ENCODE measurements around the gene MYO18B.

The MYO18B gene

GRCh38 chr22:25714739-25715138 lies 27.2 kb upstream of the MYO18B start:
- no peak for DNase-seq

DNA sequence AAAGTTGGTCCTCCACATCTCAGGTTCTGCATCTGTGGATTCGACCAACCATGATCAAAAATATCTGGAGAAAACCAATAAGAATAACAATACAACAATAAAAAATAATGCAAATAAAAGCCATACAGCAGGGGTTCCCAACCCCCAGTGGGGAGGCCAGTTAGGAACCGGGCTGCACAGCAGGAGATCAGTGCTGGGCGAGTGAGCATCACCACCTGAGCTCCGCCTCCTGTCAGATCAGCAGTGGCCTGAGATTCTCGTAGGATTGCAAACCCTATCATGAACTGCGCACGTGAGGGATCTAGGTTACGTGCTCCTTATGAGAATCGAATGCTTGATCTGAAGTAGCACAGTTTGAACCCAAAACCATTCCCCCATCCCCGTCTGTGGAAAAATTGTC lies 25.4 kb upstream of the MYO18B start:
- DNase-seq, result no peak

DNA sequence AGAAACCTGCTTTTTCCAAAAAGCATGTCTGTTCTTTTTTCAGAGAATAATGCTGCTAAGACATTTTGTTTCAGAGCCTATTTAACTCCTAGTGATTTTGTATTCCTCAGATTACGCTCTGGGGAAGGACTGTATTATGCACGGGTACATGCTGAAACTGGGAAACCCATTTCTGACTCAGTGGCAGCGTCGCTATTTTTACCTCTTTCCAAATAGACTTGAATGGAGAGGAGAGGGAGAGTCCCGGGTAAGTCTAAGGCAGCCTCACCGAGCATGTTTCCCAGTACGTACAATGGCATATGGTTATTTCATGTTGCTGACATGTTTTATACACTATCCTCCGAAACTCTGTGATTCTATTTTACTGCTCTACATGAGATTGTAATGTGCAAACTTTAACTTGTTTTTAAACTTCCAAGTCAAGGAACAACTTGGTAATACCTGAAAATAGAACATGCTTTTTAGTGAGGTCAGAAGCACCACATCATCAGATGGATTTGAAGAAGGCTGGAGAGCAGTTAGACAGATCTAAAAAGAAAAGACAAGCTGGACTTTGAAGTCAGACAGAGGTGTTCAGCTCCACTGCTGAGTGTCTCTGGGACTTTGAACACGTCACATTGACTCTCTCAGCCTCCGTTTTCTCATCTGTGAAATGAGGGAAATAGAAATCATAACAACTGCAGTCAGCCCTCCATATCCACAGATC lies 23.7 kb upstream of the MYO18B start:
- DNase-seq, result no peak

DNA sequence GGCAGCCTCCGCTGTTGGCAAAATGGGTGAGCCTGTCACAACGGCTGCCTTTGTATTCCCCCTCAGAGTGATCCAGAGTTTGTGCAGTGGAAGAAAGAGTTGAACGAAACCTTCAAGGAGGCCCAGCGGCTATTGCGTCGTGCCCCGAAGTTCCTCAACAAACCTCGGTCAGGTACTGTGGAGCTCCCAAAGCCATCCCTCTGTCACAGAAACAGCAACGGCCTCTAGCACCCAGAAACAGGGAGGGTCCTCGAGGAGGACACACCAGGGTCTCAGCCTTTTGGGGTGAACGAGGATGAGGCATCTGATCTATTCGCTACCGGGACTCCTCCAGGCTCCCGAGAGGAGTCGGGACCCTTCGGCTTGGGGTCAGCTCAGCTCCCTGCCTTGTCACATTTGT lies 19.8 kb upstream of the MYO18B start:
- no peak for DNase-seq

DNA sequence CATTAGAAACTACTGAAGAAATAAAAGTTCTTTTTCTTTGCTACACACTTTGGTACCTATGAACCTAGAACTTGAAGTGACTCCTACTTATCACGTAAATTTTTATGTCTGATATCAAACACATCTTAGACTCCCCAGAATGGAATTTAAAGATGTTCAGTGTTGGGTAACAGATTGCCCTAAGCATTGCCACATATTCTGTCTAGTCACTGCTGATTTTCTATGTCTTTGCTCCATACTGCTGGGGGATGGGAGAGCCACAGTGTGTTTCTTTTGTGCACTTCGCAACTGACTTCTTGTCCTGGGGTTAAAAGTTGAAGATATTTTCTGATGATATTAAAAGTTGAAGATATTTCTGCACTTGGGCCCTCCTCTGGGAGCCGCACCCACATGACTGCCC lies 19.4 kb upstream of the MYO18B start:
- no peak for DNase-seq

DNA sequence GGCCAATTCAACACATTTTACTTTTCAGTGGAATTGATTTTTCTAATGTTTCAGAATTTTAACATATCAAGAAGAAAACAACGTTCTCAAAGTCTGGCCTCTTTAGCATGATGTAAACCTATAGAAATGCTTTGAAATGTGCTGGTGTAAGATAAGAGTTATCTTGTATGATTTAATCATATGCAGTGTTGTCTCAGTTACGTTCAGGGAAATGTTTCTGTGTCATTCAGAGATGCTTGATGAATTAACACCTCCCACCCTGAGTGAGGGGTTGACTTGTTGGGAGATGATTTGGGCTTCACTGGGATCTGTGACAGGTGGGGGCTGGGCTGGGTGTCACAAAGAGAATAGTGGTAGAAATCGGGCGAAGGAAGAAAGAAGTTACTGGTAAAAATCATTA lies 15.7 kb upstream of the MYO18B start:
- DNase-seq, result no peak

GRCh38 chr22:25728071-25728470 lies 13.9 kb upstream of the MYO18B start:
- no peak for DNase-seq

DNA sequence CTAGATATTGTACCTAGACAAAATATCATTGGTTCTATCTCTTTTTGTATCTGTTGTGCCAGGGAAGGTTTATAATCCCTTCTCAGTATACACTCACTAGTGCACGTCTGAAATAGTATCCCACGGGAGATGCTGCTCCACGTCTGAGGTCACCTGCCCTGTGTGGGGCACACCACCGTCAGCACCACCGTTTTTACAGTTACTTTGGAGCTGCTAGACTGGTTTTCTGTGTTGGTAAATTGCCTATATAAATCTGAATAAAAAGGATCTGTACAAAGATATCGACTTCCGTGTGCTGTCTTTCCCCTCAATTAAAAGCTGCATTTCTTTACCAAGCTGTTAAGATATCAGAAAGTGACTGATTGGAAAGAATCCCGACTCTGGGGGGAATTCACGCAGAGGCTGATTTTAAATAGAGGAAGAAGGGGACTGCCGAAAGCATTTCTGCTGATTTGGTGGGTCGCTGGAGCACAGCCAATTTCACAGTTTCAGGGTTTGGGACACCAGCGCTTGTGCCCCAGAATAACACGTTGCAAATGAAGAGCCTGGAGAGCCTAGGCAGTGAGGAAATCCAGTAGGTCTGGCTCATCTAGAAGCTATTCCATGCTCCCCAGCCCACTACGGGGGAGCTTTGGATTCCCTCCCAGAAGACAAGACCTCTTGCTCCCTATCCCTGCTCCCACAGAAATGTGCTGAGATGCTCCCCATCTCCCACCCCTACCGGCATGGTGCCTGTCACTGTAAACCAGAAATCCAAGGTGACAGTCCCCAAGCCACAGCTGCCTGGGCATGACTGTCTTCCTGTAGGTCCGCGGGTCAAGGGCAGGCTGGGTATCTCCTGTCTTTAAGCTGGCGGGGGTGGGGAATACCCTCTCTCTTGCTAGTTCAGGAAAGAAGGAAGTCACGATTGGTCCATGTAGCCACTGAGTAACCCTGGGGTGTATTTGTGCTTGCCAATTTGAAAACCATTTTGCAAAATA lies 12.7 kb upstream of the MYO18B start:
- no peak for DNase-seq

DNA sequence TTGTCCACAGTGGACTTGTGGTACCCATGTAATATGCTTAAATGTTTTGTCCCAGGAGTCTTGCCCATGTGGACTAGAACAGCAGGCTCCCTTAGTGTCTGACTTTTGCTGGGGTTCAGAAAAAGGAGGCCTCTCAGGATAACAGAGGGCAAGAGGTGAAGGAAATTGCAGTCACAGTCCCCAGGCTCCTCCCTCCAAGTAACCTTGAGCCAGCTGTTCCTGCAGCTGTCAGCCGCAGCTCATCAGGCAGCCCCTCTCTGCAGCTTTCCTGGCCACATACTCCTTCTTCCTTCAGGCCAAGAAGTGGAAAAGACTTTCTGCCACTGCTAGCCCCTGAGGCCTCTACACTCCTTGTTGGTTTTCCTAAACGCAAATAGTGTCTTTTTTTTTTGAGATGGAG lies 6.3 kb upstream of the MYO18B start:
- no peak for DNase-seq

- peak in 1 of 2 experiments; percentile 16 for DNase-seq
Measured at GRCh38 chr22:25736378-25737011, 5.5 kb upstream of the MYO18B start.

- no peak for DNase-seq
Measured at GRCh38 chr22:25739659-25740344, 2.2 kb upstream of the MYO18B start.

- no peak for DNase-seq
Measured at GRCh38 chr22:25742918-25743708, 1.1 kb downstream of the MYO18B start.

- no peak for DNase-seq
Measured at GRCh38 chr22:25744694-25745093, 2.7 kb downstream of the MYO18B start.

GRCh38 chr22:25745341-25746011 lies 3.5 kb downstream of the MYO18B start:
- DNase-seq, result no peak

DNA sequence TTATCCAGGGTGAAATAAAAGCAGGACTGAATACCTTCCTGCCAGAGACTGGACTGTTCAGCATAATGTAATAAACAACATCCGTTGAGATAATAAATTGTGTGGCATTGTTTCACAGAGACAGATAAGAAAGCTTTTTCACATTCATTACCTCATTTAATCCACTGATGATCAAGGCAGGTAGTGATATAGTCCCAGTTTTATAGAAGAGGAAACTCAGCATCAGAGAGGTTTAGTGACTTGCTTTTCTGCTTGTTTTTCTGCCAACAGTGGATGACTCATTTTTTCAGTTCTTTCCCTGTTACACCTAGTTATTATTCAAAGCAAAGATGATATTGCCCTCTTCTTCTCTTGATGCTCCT lies 4.0 kb downstream of the MYO18B start:
- DNase-seq, result no peak

DNA sequence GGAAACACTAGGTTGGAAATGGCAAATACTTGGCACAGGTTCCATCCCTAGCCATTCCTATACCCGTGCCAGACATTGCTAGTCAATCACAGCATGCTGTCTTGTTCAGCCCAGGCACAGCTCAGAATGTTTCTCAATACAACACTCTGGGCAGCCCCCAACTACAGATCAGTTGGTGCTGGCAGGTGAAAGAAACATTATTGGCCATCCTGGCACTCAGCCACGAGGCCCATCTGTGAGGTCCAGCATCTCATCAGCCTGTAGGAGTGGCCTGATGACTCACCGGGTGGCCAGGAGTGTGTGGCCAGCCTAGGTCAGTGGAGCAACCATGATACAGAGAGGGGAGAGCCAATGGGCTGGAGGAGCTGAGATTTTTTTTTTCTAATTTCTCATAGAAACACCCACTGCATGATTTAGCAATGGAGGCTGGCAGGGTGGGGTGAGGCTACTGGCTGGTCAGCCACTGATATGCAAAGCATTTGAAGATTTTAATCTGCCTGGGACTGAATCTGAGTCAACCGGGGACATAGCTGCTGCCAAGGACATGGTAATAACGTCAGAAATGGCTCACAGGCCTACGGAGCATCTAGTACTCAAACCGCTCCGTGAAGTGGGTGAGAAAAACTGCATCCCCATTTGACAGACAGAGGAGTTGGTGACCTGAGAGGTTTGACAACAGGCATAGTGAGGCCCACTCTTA lies 5.4 kb downstream of the MYO18B start:
- no peak for DNase-seq

DNA sequence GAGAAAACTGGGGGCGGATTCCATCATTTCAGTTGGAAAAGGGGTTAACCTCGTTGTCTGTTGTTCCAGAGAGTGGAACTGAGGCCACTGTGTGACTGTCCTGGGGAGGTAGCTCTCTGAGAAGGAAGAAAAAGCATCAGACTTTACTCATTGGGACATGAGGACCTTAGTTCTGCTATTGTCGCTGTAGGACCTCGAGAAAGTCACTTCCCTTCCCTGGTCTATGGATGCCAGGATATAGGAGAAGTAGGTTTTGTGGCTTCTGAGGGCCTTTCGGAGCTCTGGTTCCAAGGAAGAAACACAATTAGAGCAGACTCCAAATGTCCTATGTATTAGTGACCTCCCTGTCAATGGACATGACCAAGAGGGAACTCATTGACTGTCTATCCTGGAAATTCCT lies 6.2 kb downstream of the MYO18B start:
- no peak for DNase-seq

DNA sequence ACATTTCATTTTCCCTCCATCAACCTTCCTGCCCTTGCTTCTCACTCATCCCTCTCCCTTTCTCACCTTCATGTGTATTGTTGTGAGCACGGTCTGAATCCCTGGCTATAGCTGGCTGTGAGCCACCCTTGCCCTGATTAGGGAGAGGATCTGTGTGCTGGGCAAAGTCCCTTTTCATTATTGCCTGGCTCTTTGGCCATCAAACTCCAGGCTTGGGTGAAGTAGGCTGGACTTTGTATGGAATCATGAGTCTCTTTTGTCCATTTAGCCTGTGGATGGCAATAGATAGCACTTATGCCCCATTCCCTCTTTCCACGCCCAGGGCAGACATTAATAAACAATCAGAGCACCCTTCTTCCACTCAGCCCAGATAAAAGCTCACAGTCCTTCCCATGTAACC lies 6.7 kb downstream of the MYO18B start:
- no peak for DNase-seq

- DNase-seq, result no peak
Measured at GRCh38 chr22:25749420-25750169, 7.6 kb downstream of the MYO18B start.

DNA sequence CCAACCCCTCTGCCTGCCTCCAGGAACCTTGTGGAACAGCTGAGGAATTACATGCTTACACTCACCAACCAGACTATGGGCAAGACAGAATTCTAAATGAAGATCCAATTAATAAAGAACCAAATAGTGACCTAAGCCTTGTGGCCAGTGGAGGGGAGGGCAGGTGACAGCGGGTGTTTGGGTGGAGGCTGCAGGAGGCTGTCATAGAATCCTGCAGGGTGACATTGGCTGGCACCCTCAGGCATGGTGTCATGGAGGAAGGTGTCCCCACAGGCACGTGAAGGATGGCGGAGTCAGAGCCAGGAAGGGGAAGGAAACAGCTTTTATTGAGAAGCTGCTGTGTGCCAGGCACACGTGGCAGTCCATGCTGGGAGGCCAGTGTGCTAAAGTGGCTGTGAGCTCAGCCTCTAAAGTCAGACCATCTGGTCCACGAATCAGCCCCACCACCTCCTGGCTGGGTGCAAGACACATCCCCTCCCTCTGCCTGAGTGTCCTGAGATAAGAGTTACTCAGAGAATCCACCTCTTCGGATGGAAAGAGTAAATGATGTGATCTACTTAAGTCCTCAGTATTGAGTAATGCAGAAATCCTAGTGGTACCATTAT lies 8.7 kb downstream of the MYO18B start:
- DNase-seq, result no peak

All from stimulated activated CD4-positive, alpha-beta T cell treated with anti-CD3 and anti-CD28 coated beads, Interleukin-4, amount 100 ng/mL, for 4 hours (primary cell).